Loucy (cell line): ENCODE data around the gene PGF.

Experiments
- H2AFZ ChIP-seq: fragments of 200-600 bp; sonication (generic); 2 replicates; pipeline ENCODE4 v1.6.0; 2016; ENCODE audit warnings: antibody characterized with exemption, mild to moderate bottlenecking, low read length, moderate library complexity
- H3F3A ChIP-seq: fragments of 200-600 bp; 2 replicates; pipeline ENCODE4 v1.6.0; 2016; ENCODE audit warnings: antibody characterized with exemption, low read depth, mild to moderate bottlenecking
- H3K27me3 ChIP-seq: fragments of 200-600 bp; sonication (generic); 2 replicates; pipeline ENCODE4 v1.6.1; 2014; ENCODE audit warnings: low read length, mild to moderate bottlenecking; ENCODE audit not compliant: insufficient read depth, poor library complexity, severe bottlenecking
- H3K36me3 ChIP-seq: fragments of 200-600 bp; sonication (generic); 2 replicates; pipeline ENCODE4 v1.6.1; 2016; ENCODE audit warnings: low read length; ENCODE audit not compliant: insufficient read depth
- H3K4me1 ChIP-seq: fragments of 200-600 bp; sonication (generic); 2 replicates; pipeline ENCODE4 v1.5.1; 2014; ENCODE audit warnings: low read length, mild to moderate bottlenecking; ENCODE audit not compliant: insufficient read depth, poor library complexity, severe bottlenecking
- H3K4me2 ChIP-seq: fragments of 200-600 bp; sonication (generic); 2 replicates; pipeline ENCODE4 v1.6.0; 2014; ENCODE audit warnings: antibody characterized with exemption, low read length, low read depth, mild to moderate bottlenecking; ENCODE audit not compliant: poor library complexity, severe bottlenecking
- H3K4me3 ChIP-seq: fragments of 200-600 bp; sonication (generic); 2 replicates; pipeline ENCODE4 v1.5.1; 2014; ENCODE audit warnings: low read length, mild to moderate bottlenecking, mixed read lengths; ENCODE audit not compliant: poor library complexity, severe bottlenecking
- H3K79me2 ChIP-seq: fragments of 200-600 bp; sonication (generic); 2 replicates; pipeline ENCODE4 v1.6.1; 2014; ENCODE audit warnings: low read length; ENCODE audit not compliant: insufficient read depth
- H3K9ac ChIP-seq: fragments of 200-600 bp; sonication (generic); 2 replicates; pipeline ENCODE4 v1.6.0; 2014; ENCODE audit warnings: mild to moderate bottlenecking, low read depth, low read length, moderate library complexity; ENCODE audit not compliant: poor library complexity, severe bottlenecking
- H3K9me2 ChIP-seq: fragments of 200-600 bp; sonication (generic); replicated peaks from 2 replicates; pipeline ENCODE4 v1.6.1; 2016; ENCODE audit warnings: low read depth, low read length, mixed read lengths
- H3K9me3 ChIP-seq: fragments of 200-600 bp; sonication (generic); 2 replicates; pipeline ENCODE4 v1.6.1; 2014; ENCODE audit warnings: mild to moderate bottlenecking, antibody characterized with exemption, low read length, low read depth; ENCODE audit not compliant: insufficient read depth
- H4K20me1 ChIP-seq: fragments of 200-600 bp; sonication (generic); 2 replicates; pipeline ENCODE4 v1.6.0; 2014; ENCODE audit warnings: antibody characterized with exemption, low read length, mild to moderate bottlenecking; ENCODE audit not compliant: insufficient read depth, poor library complexity, severe bottlenecking
- CTCF ChIP-seq: fragments of 200-600 bp; sonication (generic); conservative IDR thresholded peaks from 2 replicates; pipeline ENCODE4 v1.5.1; 2014; ENCODE audit warnings: mild to moderate bottlenecking, antibody characterized with exemption, low read length
- EZH2phosphoT487 ChIP-seq: fragments of 200-600 bp; IDR thresholded peaks from 2 replicates; pipeline ENCODE4 v1.6.1; 2018; ENCODE audit warnings: antibody characterized with exemption, mild to moderate bottlenecking, moderate library complexity, borderline replicate concordance

PGF gene

GRCh38 chr14:74898694-74899093, 56.7 kb downstream of the PGF start:
- no peaks in the 10 kb centered on the region for H4K20me1 ChIP-seq
- no peak overlapping the region for H2AFZ ChIP-seq
- no peak overlapping the region for H3K4me3 ChIP-seq
- no peak for TF ChIP-seq CTCF
- TF ChIP-seq EZH2phosphoT487 = no peak
- H3K79me2 ChIP-seq = no peaks in the 10 kb centered on the region
- H3K4me2 ChIP-seq = no peak overlapping the region
- H3K4me1 ChIP-seq = no peaks in the 10 kb centered on the region
- no peaks in the 10 kb centered on the region for H3K9me2 ChIP-seq
- peaks cover 94% of the 10 kb centered on the region for H3K36me3 ChIP-seq
- no peak overlapping the region for H3K9ac ChIP-seq
- H3K27me3 ChIP-seq = no peaks in the 10 kb centered on the region
- H3F3A ChIP-seq = no peaks in the 10 kb centered on the region
- H3K9me3 ChIP-seq = no peaks in the 10 kb centered on the region

GRCh38 chr14:74898083-74898482, 57.3 kb downstream of the PGF start:
- no peak overlapping the region for H3K4me3 ChIP-seq
- no peaks in the 10 kb centered on the region for H3K9me2 ChIP-seq
- no peaks in the 10 kb centered on the region for H3K4me1 ChIP-seq
- no peaks in the 10 kb centered on the region for H3K27me3 ChIP-seq
- H3K4me2 ChIP-seq = no peak overlapping the region
- no peaks in the 10 kb centered on the region for H4K20me1 ChIP-seq
- no peak for TF ChIP-seq EZH2phosphoT487
- no peak for TF ChIP-seq CTCF
- H3K9ac ChIP-seq = no peak overlapping the region
- no peaks in the 10 kb centered on the region for H3K79me2 ChIP-seq
- H3K9me3 ChIP-seq = no peaks in the 10 kb centered on the region
- H2AFZ ChIP-seq = no peak overlapping the region
- no peaks in the 10 kb centered on the region for H3F3A ChIP-seq
- peaks cover 96% of the 10 kb centered on the region for H3K36me3 ChIP-seq

- Histone ChIP-seq H3K4me3 (no peak overlapping the region), H3K4me2 (no peak overlapping the region), H3F3A (no peaks in the 10 kb centered on the region), H3K79me2 (no peaks in the 10 kb centered on the region), H2AFZ (no peak overlapping the region), H3K9me2 (no peaks in the 10 kb centered on the region), H3K9ac (no peak overlapping the region), H3K4me1 (no peaks in the 10 kb centered on the region), H3K9me3 (no peaks in the 10 kb centered on the region), H4K20me1 (no peaks in the 10 kb centered on the region), H3K36me3 (peaks cover 96% of the 10 kb centered on the region), H3K27me3 (no peaks in the 10 kb centered on the region)
- TF ChIP-seq CTCF (no peak), EZH2phosphoT487 (no peak)
Observed at GRCh38 chr14:74897642-74898041, 57.8 kb downstream of the PGF start.
